Lung (tissue), 12 donors: ENCODE data around the gene SUMO1. TPM values are rescaled to one million over a fixed set of nuclear protein-coding genes. Genes with fewer than 3 reads are reported as not detected.

Experiments used
- ATAC-seq: fragments of 200-7000 bp; cut with Tn5 transposase; one replicate; pipeline ENCODE4 v1.9.1; 2020; ENCODE audit warnings: moderate number of reproducible peaks; ENCODE audit not compliant: insufficient read depth, low FRiP score
- DNase-seq, 3 donors: peaks; one replicate each; pipeline ENCODE4 v3.0.0-alpha.2; 2013 to 2017
- H3K27ac ChIP-seq, 2 donors: one replicate each; pipeline ENCODE4 v1.5.1; 2013; ENCODE audit warnings: mild to moderate bottlenecking in 2 of 2, moderate library complexity in 2 of 2, control low read depth in 1 of 2, inconsistent platforms in 1 of 2, low read depth in 1 of 2, low read length in 1 of 2
- H3K27me3 ChIP-seq, 3 donors: one replicate each; pipeline ENCODE4 v1.5.1; 2013; ENCODE audit warnings: low read length in 2 of 3; ENCODE audit not compliant: control insufficient read depth in 3 of 3, insufficient read depth in 3 of 3
- H3K36me3 ChIP-seq, 4 donors: one replicate each; pipeline ENCODE4 v1.5.1; 2013; ENCODE audit warnings: low read length in 4 of 4, mild to moderate bottlenecking in 1 of 4, moderate library complexity in 1 of 4; ENCODE audit not compliant: control insufficient read depth in 4 of 4, insufficient read depth in 4 of 4
- H3K4me1 ChIP-seq, 5 donors: one replicate each; pipeline ENCODE4 v1.5.1; 2013; ENCODE audit warnings: low read length in 5 of 5, mild to moderate bottlenecking in 2 of 5, moderate library complexity in 1 of 5; ENCODE audit not compliant: control insufficient read depth in 5 of 5, insufficient read depth in 5 of 5
- H3K4me3 ChIP-seq: one replicate; pipeline ENCODE4 v1.5.1; 2013; ENCODE audit warnings: mild to moderate bottlenecking, control low read depth, moderate library complexity
- H3K9ac ChIP-seq, 2 donors: one replicate each; pipeline ENCODE4 v1.5.1; 2013; ENCODE audit warnings: low read length in 2 of 2, control low read depth in 1 of 2; ENCODE audit not compliant: insufficient read depth in 1 of 2
- H3K9me3 ChIP-seq, 4 donors: one replicate each; pipeline ENCODE4 v1.5.1; 2013; ENCODE audit warnings: low read length in 3 of 4, mild to moderate bottlenecking in 1 of 4, moderate library complexity in 1 of 4; ENCODE audit not compliant: control insufficient read depth in 4 of 4, insufficient read depth in 3 of 4
- CTCF ChIP-seq: IDR thresholded peaks from 2 replicates; pipeline ENCODE4 v1.5.1; 2012; ENCODE audit warnings: mild to moderate bottlenecking; ENCODE audit errors: control extremely low read depth, extremely low read depth
- WGBS, 2 donors: extraction: QIAGEN DNeasy Blood & Tissue Kit; methylation state at CpG; one replicate each; pipeline ENCODE4 v1.1.7; 2013; 5-methylcytosine and 5-hydroxymethylcytosine counted together
- polyA plus RNA-seq, 2 donors: library from polyadenylated mRNA; stranded (reverse); fragments of 200-250 nt; gene quantifications; one replicate each; pipeline ENCODE4 v1.2.1, GENCODE V29; 2013
- total RNA-seq, 2 donors: library from RNA; depleted of rRNA in 1 of 2; stranded (reverse); fragments of >200 nt in 1 of 2; gene quantifications; one replicate each; pipeline ENCODE4 v1.2.1, GENCODE V29; 2014 to 2021
- donor health status: control.
- donor health status: control.
- donor health status: Bipolar disorder and iron deficiency.
- donor health status: healthy.
- donor health status: DM: yes; HTN: yes; CAD: no.

Gene SUMO1
- total and polyA plus RNA-seq, 4 donors = 59.9 to 105 (median 83.2) TPM

- Histone ChIP-seq H3K4me3 (peak overlapping the region; percentile 96), H3K27ac (peak overlapping the region; percentile 87 to 97), H3K36me3 (peaks cover 0 to 1% (median 0%) of the 10 kb centered on the region in 4 donors), H3K27me3 (no peaks in the 10 kb centered on the region), H3K4me1 (peaks cover 0 to 12% (median 4%) of the 10 kb centered on the region in 5 donors), H3K9ac (peak overlapping the region; percentile 83 to 89), H3K9me3 (no peaks in the 10 kb centered on the region)
- no peak for TF ChIP-seq CTCF
- DNase-seq = peak; percentile 55 to 63 (median 55)
- ATAC-seq = peak; percentile 40
- 0% methylated on average over 25 to 30 of the region's 30 CpGs for WGBS, 2 donors
Observed at GRCh38 chr2:202237787-202238233, 587 bp downstream of the SUMO1 start.

DNA sequence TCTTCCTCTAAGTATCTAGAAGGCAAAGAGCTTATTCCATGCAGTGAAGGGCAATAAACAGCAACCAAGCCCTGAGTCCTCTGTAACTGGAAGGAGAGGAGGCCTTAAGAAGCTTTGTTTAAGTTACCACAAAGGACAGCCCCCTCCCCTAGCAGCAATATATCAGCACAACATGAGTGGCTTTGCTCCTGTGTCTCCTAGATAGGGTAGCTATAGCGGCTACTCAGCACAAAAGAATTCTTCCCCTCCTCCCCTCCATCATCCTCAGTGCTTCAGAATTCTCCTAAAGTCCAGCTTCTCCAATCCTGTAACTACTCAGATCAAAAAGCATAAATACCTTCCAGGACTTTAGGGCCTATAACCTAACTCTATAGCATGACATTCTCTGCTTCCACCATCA is 16.5 kb downstream of the SUMO1 start:
- H3K36me3 ChIP-seq = peaks cover 2 to 10% (median 7%) of the 10 kb centered on the region in 4 donors
- no peak overlapping the region for H3K4me3 ChIP-seq
- DNase-seq = no peak
- TF ChIP-seq CTCF = no peak
- no peaks in the 10 kb centered on the region for H3K9me3 ChIP-seq
- peaks cover 0 to 17% (median 0%) of the 10 kb centered on the region in 5 donors for H3K4me1 ChIP-seq
- ATAC-seq = no peak
- no peak overlapping the region for H3K9ac ChIP-seq
- H3K27me3 ChIP-seq = no peaks in the 10 kb centered on the region
- 68 to 89% methylated on average over 1 of the region's 1 CpG for WGBS, 2 donors
- H3K27ac ChIP-seq = no peak overlapping the region

DNA sequence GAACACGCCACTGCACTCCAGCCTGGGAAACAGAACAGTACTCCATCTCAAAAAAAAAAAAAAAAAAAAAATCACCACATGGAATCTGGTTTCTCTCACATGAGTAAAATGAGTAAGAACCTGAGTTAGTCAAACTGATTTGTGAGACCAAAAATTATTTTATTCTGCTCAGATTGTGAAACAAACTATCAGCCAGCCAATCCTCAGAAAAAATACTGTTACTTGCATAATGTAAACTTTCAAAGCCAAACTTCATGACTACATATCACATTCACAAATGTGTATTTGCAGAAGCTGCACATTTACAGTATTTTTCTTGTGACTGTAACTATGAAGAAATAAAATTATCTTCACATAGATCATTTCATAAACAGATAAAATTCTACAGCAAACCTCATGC is 23.2 kb downstream of the SUMO1 start:
- Histone ChIP-seq H3K9me3 (no peaks in the 10 kb centered on the region), H3K27ac (no peak overlapping the region), H3K36me3 (peaks cover 3 to 20% (median 7%) of the 10 kb centered on the region in 4 donors), H3K27me3 (no peaks in the 10 kb centered on the region), H3K9ac (no peak overlapping the region), H3K4me3 (no peak overlapping the region), H3K4me1 (no peaks in the 10 kb centered on the region)
- 97 to 100% methylated on average over 1 of the region's 1 CpG for WGBS, 2 donors
- TF ChIP-seq CTCF = no peak
- DNase-seq = peak in 1 of 3 donors; percentile 14
- no peak for ATAC-seq

DNA sequence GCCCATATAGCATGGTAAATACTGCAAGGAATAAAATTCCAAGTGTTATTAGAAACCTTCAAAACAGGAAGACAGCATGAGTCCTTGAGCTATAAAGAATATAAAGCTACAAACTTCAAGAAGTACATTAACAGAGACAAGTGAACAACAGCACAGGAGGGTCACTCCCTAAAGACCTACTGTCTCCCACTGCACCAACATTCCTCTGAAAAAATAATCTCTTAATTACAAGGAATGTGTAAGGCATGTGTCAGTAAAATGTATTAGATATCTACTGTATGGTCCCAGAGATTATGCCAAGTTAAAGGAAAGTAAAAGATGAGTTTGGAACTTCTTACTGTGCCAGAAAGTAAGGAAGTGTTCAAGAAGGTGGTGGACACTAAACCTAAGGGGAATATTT is 29.9 kb downstream of the SUMO1 start:
- Histone ChIP-seq H3K27me3 (no peaks in the 10 kb centered on the region), H3K4me1 (no peaks in the 10 kb centered on the region), H3K9me3 (no peaks in the 10 kb centered on the region), H3K4me3 (no peak overlapping the region), H3K36me3 (peaks cover 4 to 15% (median 10%) of the 10 kb centered on the region in 4 donors), H3K27ac (no peak overlapping the region), H3K9ac (no peak overlapping the region)
- no peak for TF ChIP-seq CTCF
- DNase-seq = no peak
- ATAC-seq = no peak
